Renal cortical epithelial cell (primary cell): ENCODE data around the gene SLC16A3. TPM values are rescaled to one million over a fixed set of nuclear protein-coding genes. Genes with fewer than 3 reads are reported as not detected.

Experiments
- DNase-seq: peaks from one replicate; pipeline ENCODE4 v3.0.0-alpha.2; 2011; ENCODE audit warnings: low read depth
- total RNA-seq: library from RNA; depleted of rRNA; stranded (reverse); fragments of >200 nt; gene quantifications from 2 replicates; pipeline ENCODE4 v1.2.3, GENCODE V29; 2014

SLC16A3 gene
- total RNA-seq, 1 donor from 2014 or later, result 393 TPM

DNA sequence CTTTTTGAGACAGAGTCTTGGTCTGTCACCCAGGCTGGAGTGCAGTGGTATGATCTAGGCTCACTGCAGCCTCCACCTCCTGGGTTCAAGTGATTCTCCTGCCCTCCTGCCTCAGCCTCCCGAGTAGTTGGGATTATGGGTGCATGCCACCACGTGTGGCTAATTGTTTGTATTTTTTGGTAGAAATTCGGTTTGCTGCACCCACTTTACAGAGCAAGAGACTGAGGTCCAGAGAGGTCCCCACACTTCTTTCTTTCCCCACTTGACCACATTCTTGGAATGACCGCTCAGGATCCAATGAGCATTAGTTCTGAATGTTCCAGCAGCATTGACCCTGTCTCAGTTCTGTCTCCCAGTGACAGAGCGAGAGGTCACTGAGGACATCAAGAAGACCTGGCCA is 5.3 kb upstream of the SLC16A3 start:
- DNase-seq, result no peak

DNA sequence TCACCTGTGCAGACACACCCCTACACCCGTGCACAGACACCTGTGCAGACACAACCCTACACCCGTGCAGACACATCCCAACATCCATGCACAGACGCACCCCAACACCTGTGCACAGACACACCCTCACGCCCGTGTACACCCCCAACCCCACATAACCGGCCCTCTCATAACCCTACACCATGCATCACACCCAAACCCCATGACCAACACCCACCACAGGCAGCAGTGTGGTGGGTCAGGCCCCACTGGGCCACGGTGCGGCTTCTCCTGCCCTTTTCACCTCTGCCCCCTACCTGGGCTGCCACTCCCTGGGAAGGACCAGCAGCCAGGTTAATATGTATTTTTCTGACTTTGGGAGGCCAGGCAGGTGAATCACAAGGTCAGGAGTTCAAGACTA is 4.2 kb upstream of the SLC16A3 start:
- no peak for DNase-seq

DNA sequence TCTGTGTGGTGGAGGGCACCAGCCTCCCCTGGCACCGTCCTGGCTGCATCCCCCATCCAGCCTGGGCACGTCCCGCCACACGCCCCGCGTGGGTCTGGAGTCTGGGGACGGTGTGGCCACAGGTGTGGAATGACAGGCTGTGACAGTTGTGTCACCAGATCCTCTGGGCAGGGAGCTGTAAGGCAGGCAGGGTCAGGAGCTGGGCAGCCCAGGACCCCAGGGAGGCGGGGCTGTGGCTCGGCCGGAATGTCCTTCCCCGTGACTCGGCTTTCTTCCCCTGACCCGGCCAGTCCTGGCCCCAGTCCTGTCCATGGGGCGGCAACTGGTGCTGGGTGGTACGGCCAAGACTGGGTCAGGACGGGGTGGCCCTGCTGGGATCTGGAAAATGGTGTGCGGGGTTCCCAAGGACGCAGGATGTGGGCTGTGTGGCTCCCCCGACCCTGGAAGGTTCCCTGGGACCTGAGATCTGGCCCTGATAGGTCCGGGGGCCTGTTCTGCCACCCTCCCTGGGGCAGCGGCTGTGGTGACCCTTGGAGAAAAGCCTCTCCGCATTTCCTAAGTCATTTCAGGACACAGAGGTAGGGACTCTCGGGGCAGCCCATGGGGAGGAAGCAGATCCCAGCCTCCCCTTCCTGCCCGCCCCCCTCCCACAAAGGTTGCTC is 3.3 kb upstream of the SLC16A3 start:
- DNase-seq, result no peak

DNA sequence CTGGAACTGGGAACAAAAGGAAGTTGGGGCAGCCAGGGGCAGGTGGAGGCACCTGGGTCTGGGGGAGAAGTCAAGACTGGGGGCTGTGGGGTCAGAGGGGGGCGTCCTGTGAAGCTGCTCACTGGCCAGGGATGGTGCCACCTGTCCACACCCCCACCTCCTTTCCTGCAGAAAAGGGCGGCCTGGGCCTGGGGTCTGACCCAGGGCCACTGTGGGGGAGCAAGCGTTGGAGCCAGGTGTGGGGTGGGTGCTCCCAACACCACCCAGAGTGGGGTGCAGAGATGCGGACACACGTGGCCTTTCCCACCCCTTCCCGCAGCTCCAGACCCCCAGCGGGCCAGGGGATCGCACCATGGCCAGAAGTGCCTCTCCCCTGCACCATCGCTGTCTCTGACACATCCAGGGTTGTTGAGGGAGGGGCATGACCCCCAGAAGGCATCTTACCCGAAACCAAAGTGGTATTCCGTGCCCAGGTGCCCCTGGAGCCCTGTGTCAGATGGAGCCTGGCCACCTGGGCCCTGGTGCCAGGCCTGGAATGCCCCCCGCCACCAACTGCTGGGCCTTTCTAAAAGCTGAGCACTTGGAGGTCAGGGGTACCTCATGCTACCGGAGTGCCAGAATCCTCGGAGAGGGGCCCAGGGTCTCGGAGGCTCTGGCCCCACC is 2.6 kb upstream of the SLC16A3 start:
- no peak for DNase-seq

DNA sequence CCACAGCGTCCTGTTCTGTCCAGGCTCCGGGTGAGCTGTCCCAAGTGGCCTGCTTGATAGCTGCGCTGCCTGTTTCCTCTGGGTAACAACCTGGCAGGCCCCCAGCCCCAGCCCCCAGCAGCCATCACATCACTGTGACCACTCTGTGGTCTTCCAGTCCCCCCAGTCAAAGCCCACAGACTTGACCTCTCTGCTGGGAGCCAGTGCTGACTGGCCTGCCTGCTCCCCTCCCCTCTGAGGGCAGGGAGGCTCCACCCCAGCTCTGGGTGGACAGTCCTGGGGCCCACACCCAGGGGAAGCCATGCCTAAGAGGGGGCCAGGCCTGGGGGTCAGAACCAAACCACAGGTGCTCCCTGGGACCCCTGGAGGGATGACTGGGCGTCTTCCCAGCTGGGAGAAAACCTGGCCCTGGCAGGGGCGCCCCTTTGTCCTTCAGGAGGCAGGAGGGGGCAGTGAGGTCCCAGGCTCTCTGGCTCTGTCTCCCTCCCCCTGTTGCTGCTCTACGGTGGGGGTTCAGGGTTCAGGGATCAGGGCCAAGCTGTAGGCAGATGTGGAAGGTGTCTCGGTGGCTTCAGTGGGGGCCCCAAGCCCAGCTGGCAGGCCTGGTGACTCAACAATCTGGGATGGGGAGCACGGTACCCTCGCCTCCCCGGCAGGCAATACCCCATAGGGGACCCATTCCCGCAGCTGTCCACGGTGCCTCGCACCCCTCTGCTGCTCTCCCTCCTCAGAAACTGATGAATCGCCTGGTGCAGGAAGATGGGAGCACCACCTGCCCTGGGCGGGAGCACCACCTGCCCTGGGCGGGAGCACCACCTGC is 1.8 kb upstream of the SLC16A3 start:
- DNase-seq, result no peak

DNA sequence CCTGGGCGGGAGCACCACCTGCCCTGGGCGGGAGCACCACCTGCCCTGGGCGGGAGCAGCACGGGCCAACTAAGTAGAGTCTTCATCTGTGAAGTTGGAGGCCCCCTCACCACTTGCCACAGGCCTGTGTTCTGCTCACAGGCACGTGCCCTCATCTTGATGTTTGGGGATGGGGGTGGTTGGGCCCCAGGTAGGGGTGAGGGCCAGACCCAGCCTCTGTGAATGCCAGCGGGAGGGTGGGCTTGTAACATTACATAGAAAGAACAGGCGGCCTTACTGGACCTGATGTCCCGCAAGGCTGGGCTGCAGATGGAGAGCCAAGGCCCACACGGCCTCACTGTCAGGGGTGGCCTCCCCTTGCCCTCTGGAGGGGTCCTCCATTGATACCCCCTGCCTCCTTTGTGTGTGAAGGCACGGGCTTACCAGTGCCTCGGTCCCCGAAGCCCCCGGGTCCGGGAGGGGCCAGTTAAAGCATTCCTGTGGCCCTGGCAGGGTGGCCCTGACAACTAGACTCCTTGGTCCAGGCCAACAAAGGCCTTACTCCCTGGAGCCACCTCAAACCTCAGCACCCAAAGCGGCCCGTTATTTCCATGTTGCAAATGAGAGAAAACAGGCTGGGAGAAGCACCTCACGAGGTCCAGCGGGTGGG is 1.1 kb upstream of the SLC16A3 start:
- no peak for DNase-seq

DNA sequence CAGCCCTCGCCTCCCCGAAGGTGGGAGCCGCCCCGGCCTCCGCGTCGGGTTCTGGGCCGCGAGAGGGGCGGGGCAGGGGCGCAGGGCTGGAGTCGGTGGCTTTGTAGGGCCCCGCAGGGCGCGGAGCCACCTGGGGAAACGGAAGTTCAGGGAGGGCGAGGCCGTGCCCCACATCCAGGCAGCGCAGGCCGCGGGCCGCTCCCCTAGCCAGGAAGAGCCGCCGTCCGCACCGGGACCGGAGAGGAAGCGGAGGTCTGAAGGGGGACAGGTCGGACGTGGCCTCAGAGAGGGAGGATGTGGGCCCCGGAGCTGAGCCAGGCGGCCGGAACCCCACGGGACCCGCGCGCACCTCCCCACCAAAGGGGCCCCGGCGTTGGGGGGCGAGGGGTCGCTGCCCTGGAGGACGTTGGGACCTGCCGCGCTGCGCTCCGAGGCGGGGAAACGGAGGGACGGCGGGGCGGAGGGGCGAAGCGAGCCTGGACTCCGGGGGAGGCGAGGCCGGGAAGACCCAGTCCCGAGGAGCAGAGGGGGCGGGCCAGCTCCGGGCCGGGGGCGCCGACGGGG is 482 bp upstream of the SLC16A3 start:
- DNase-seq, result no peak

DNA sequence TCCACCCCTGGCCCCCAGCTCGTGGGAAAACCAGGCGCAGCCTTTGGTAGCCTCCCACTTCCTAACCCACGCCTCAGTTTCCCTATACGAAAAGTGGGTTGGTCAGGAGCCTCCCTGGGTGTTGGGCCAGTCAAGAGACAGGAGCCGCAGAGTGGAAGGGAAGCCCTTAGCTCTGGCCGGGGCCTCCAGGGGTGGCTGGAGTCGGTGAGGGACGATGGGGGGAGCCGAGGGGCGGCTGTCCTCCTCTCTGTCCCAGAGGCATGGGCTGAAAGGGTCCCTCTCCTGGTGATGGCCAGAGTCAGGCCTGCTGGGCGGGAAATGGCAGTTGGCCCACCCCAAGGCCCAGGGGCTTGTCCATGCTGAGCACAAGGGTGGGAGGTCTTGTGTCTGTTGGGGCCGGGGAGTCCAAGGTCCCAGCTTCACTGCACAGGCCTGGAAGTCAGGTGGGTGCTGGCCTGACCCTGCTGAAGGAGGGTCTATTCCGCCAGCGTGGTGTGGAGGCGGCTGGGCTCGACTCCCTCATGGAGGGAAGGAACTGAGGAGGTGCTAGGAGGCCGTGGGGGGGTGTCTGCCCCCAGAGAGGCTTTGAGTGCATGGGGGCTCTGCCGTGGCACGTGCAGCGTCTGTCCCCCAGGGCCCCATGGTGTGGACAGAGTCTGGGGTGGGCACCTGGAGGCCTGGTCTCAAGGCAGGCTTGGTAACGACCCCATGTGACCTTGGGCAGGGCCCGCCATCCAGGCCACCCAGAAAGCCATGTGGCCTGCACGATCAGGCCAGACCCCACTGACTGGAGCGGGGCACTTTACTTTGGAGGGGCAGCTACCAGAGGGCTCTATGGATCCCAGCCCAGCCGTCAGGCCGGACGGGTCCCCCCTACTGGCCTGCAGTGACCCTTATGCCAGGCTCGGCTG is 1.1 kb downstream of the SLC16A3 start:
- DNase-seq, result no peak

DNA sequence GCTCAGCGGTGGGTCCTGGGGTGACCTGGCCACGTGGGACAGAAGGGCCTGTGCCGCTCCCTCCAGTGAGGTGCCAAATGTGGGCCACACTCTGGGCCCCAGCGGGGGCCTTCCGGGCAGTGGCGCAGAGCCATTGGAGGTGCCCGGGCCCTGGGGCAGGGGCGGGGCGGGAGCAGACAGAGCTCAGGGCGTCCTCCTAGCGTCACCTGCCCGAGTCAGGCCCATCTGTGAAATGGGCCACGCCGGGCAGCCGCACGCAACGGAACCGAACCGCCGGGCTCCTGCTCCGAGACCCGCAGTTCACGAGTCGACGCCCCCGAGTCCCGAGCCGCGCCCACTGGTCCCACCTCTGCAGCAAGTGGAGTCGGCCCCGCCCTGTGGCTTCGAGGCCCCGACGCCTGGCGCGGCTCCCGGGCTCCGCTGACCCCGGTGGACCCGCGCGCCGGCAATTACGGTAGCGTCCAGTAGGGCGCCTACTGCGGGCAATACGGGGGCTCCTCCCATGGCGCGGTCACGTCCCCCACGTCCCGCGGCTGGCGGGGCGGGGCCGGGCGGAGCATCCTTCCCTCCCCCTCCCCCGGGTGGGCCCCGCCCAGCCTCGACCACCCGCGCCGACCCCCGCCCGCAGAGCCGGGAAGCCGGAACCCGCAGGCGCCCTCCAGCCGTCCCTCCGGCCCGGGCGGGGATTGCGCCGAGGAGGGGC is 1.9 kb downstream of the SLC16A3 start:
- no peak for DNase-seq

DNA sequence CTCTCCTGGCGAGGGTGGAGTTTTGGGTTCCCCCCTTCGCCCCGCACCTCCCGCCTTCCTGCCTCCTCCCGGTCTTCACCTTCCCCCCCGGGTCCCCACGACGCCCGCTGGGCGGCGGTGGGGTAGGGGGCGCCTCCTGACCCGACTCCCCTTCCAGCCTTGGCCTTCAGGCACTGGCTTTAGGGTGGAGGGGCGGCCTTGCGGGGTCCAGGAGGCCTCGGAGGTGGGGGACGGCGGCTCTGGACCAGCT is 2.4 kb downstream of the SLC16A3 start:
- DNase-seq, result no peak

DNA sequence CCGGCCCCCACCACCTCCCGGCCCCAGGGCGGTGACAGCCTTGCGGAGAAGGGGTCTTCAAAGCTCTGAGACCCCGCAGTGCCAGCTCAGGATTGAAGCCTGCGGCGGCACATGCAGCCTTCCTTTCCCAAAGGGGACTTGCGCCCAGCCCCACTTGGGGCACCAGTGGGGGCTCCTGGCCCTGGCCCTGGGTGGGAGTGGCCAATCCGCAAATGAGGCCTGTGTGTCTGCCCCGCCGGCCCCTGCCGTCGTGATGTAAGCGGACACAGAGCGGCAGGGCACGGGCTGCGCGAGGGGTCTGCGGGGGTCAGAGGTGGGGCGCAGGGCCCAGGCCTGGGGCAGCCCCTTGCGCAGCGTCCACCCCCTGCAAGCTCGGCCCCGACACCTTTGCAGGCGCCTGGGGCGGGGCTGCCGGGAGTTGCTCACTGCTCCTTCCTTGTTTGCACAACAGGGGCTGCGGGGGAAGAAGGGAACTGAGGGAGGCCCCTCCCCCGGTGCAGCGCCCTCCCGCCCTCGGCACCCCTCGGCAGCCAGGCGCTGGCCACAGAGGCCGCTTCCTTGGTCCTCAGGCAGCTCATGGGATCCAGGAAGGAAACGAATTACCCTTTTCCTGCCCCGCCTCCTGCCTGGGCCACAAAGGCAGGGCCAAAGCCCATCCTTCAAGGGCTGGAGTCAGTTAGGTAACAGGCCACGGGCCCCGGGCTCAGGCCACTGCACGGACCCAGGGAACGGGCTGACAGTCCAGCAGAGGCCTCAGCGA is 2.9 kb downstream of the SLC16A3 start:
- DNase-seq, result peak; percentile 61

DNA sequence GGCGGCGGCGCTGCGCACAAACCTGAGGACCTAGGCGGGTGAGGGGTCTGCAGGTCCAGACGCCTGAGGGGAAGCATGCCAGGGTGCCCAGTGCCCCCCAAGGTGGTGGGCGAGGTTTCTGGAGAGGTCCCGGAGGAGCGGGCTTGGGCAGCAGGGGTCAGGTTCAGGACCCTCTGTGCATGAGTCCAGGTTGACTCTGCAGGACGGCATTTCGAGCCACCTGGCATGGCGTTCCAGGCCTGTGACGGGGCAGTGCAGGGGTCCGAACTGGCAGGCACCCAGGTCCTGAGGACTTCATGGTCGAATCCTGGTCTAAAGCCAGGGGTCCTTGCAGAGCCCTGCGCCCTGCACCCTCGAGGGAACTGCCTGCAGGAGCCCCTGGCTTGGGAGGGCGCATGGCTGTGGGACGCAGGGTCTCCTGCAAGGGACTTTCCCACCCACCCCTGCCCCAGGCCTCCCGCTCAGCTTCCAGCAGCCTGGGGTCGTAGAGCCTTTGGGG is 3.5 kb downstream of the SLC16A3 start:
- no peak for DNase-seq

DNA sequence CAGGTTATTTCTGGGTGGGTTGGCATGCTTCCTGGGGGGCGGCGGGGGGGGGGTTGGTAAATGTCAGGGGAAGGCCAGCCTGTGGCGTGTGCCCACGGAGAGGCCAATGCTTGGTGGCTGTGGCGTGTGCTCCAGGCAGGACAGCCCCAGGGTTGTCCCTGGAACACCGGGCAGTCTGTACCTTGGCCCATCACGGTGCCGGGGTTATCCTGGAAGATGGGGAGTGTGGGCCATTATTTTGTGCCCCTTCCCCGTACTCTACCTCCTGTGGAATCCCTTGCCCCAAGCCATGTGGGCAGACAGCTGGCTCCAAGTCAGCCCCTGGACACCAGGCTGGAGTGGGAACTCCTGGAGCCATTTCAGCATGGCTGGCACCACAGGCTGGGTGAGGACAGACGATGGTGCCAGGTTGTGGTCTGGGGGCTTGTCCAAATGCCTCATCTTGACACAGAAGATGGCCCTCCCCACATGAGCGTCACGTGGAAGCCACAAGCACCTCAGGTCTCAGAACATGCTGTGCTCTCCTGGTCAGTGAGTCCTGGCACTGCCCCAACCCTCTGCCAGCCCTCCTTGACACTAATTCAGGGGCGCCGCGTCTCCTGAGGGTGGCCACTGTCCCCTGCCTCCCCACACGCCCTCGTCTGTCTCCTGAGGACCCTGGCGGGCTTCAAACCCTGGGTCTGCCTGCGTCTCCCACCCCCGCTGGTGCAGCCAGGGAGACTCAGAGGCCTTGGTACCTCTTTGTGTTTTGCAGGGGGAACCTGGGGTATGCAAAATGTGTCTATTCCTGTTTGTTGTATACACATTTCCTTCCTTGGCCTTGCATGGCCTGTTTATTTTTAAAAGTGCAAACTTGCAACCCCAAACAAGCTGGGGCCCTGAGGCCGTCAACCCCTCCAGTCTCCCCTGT is 4.3 kb downstream of the SLC16A3 start:
- DNase-seq, result no peak

DNA sequence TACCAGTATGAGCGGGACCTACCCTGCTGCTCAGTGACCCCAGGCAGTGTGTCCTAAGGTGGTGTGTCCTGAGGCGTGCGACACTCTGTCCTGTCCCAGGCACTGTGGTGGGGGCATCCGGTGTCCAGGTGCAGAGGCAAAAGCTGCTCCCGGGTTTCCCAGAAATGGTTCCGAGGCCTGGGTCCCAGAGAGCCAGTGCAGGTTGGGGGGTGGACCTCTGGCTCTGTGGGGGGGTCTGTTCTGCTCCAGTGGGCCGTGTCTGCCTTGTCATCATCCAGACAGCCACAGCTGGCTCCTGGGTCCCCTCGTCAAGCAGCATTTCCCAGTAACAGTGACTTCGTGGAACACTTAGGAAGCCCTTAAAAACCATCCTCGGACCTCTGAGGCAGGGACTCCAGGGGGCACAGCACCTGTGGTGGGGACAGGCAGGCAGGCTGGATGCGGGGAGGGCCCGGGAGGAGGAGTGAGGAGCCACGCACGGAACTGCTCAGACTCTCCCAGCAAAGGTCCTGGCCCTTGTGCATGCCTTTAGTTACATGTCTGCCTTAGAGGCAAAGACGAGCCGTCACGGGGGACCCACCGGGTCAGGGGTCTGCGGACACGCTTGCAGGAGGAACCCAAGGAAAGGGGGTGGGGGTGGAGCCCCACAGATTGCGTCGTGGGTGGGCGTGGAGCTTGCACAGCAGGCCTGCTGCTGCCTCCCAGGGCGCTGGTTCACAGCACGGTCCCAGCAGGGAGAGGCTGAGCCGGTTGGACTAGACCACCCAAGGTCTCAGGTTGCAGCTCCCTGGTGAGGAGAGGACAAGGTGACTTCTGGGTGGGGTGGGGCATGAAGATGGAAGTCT is 5.6 kb downstream of the SLC16A3 start:
- no peak for DNase-seq

DNA sequence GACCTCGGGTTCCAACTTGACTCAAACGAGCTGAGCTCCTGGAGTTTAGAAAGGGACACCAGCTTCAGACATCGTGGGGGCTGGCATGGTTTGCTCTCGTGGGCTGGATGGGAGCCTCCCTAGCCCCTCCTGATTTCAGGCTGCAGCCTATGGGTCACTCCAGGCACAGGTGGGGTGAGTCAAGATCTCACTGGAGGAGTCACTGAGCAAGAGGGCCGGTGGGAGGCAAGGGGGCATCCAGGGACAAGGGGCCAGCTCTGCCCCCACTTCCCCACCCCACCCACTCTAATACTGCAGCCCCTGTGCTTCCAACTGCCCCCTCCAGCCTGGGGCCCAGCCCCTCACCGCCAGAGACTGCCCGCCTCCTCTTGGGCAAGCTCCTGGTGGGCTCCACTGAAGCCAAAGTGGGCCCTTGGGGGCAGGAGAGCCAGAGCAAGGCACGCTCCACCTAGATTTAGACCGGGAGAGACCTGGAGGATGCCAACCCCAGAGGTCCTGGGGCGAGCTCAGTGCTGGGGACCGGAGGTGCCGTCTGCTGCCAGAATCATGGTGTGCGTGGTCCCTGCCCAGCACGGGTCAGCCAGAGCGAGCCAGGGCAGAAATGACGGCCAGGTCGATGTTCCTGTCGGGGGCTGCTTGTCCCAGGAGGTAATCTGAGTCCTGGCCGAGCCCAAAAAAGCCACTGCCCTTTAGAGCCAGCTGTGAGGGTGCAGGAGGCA is 6.4 kb downstream of the SLC16A3 start:
- DNase-seq, result no peak

DNA sequence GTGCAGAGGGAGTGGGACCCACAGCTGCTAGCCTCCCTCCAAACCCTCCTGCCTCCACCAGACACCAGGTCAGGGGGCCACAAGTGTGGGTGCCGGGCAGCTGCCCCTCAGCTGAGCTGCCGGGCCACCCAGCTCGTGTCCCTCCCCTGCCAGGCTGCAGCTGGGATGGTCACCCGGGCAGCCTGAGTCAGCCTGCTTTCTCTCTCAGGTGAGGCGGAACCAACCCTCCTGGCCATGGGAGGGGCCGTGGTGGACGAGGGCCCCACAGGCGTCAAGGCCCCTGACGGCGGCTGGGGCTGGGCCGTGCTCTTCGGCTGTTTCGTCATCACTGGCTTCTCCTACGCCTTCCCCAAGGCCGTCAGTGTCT is 6.9 kb downstream of the SLC16A3 start:
- no peak for DNase-seq
